IMR-90 (cell line): ENCODE data around the gene PSMC6. TPM values are rescaled to one million over a fixed set of nuclear protein-coding genes. Genes with fewer than 3 reads are reported as not detected.

Experiments
- ATAC-seq: fragments of 200-7000 bp; cut with Tn5 transposase; 2 replicates; pipeline ENCODE4 v1.9.1; 2020; ENCODE audit warnings: low read depth, mild to moderate bottlenecking, moderate library complexity
- BruUV-seq: library from RNA; stranded (reverse); fragments of 400-500 nt; replicated peaks from 2 replicates; lab custom pipeline; 2021; lab: Mats Ljungman, UMichigan
- CTCF ChIA-PET: fragments of 300-600 bp; formaldehyde crosslinking; extraction: SDS; loops from one replicate; lab custom pipeline; 2021; ENCODE audit warnings: antibody characterized with exemption; lab: Yijun Ruan, JAX
- POLR2A ChIA-PET: fragments of 300-600 bp; sonication (Branson Sonifier 250); formaldehyde crosslinking; loops from one replicate; lab custom pipeline; 2022; ENCODE audit warnings: antibody characterized with exemption; ENCODE audit not compliant: unreplicated experiment; lab: Charles Lee
- DNase-seq: peaks from one replicate; pipeline ENCODE4 v3.0.0; 2013
- H2AFZ ChIP-seq: replicated peaks from 2 replicates; pipeline ENCODE3; 2013; ENCODE audit warnings: low read length, mild to moderate bottlenecking; ENCODE audit not compliant: poor library complexity
- H2AK5ac ChIP-seq: 2 replicates; pipeline ENCODE4 v1.6.1; 2013; ENCODE audit warnings: low read depth, low read length, inconsistent platforms
- H2AK9ac ChIP-seq: replicated peaks from 2 replicates; pipeline ENCODE3; 2013; ENCODE audit warnings: mild to moderate bottlenecking, low read depth, low read length, moderate library complexity; ENCODE audit not compliant: poor library complexity
- H2BK120ac ChIP-seq: 2 replicates; pipeline ENCODE4 v1.6.1; 2013; ENCODE audit warnings: low read depth, low read length, inconsistent platforms
- H2BK15ac ChIP-seq: 3 replicates; pipeline ENCODE4 v1.6.1; 2013; ENCODE audit warnings: low read depth, low read length, inconsistent platforms
- H2BK20ac ChIP-seq: 2 replicates; pipeline ENCODE4 v1.6.1; 2013; ENCODE audit warnings: low read depth, mild to moderate bottlenecking, inconsistent platforms, low read length, moderate library complexity
- H2BK5ac ChIP-seq: 2 replicates; pipeline ENCODE4 v1.6.1; 2013; ENCODE audit warnings: mild to moderate bottlenecking, low read depth, low read length, inconsistent platforms; ENCODE audit not compliant: poor library complexity, severe bottlenecking
- H3K14ac ChIP-seq: replicated peaks from 2 replicates; pipeline ENCODE4 v1.6.1; 2013; ENCODE audit warnings: low read depth, low read length, inconsistent platforms
- H3K18ac ChIP-seq: 2 replicates; pipeline ENCODE4 v1.6.1; 2013; ENCODE audit warnings: low read depth, low read length, control low read depth
- H3K23ac ChIP-seq: 2 replicates; pipeline ENCODE4 v1.6.1; 2013; ENCODE audit warnings: low read depth, low read length, inconsistent platforms
- H3K27ac ChIP-seq: 2 replicates; pipeline ENCODE4 v1.5.1; 2013; ENCODE audit warnings: mild to moderate bottlenecking, control low read depth, low read length; ENCODE audit not compliant: insufficient read depth
- H3K27me3 ChIP-seq: 2 replicates; pipeline ENCODE4 v1.6.1; 2013; ENCODE audit warnings: low read length; ENCODE audit not compliant: control insufficient read depth, insufficient read depth
- H3K36me3 ChIP-seq: 2 replicates; pipeline ENCODE4 v1.6.1; 2013; ENCODE audit warnings: low read length, mixed read lengths; ENCODE audit not compliant: control insufficient read depth, insufficient read depth
- H3K4ac ChIP-seq: 2 replicates; pipeline ENCODE4 v1.6.1; 2013; ENCODE audit warnings: low read depth, low read length, inconsistent platforms
- H3K4me1 ChIP-seq: 2 replicates; pipeline ENCODE4 v1.6.1; 2013; ENCODE audit warnings: low read length, mixed read lengths; ENCODE audit not compliant: control insufficient read depth, insufficient read depth
- H3K4me2 ChIP-seq: 2 replicates; pipeline ENCODE4 v1.6.1; 2013; ENCODE audit warnings: low read depth, mild to moderate bottlenecking, control low read depth, low read length, moderate library complexity
- H3K4me3 ChIP-seq: 2 replicates; pipeline ENCODE4 v1.5.1; 2013; ENCODE audit warnings: low read depth, mild to moderate bottlenecking, control low read depth, low read length, moderate library complexity; ENCODE audit not compliant: insufficient read depth
- H3K56ac ChIP-seq: 2 replicates; pipeline ENCODE4 v1.6.1; 2013; ENCODE audit warnings: low read length, inconsistent platforms; ENCODE audit not compliant: insufficient read depth; ENCODE audit errors: extremely low read depth
- H3K79me1 ChIP-seq, 2 experiments: 2 replicates each; pipeline ENCODE4 v1.6.1; 2013; ENCODE audit warnings: low read length in 2 of 2, inconsistent platforms in 1 of 2, low read depth in 1 of 2
- H3K9ac ChIP-seq: 2 replicates; pipeline ENCODE4 v1.6.1; 2013; ENCODE audit warnings: low read depth, low read length, control low read depth
- H3K9me1 ChIP-seq: 2 replicates; pipeline ENCODE4 v1.6.1; 2013; ENCODE audit warnings: low read length, inconsistent platforms; ENCODE audit not compliant: insufficient read depth
- H3K9me3 ChIP-seq: 2 replicates; pipeline ENCODE4 v1.6.1; 2013; ENCODE audit warnings: low read length; ENCODE audit not compliant: control insufficient read depth, insufficient read depth
- H4K20me1 ChIP-seq: 2 replicates; pipeline ENCODE4 v1.6.1; 2013; ENCODE audit warnings: low read length, inconsistent platforms; ENCODE audit not compliant: insufficient read depth
- H4K5ac ChIP-seq: 2 replicates; pipeline ENCODE4 v1.6.1; 2013; ENCODE audit warnings: mild to moderate bottlenecking, low read depth, low read length, control low read depth
- H4K8ac ChIP-seq, 2 experiments: 2 replicates each; pipeline ENCODE4 v1.6.1; 2013; ENCODE audit warnings: low read depth in 2 of 2, low read length in 2 of 2, control low read depth in 1 of 2, inconsistent platforms in 1 of 2
- H4K91ac ChIP-seq: 2 replicates; pipeline ENCODE4 v1.6.1; 2013; ENCODE audit warnings: low read depth, low read length, inconsistent platforms; ENCODE audit not compliant: insufficient read depth
- BHLHE40 ChIP-seq: fragments of 150-350 bp; IDR thresholded peaks from 2 replicates; pipeline ENCODE4 v1.6.1; 2016; ENCODE audit warnings: mild to moderate bottlenecking, low read depth, low read length
- CHD1 ChIP-seq: IDR thresholded peaks from 2 replicates; pipeline ENCODE4 v1.6.1; 2012; ENCODE audit warnings: low read depth, low read length, improper control_type of control experiment
- ELK1 ChIP-seq: fragments of 150-350 bp; IDR thresholded peaks from 2 replicates; pipeline ENCODE4 v1.6.1; 2016; ENCODE audit warnings: low read depth, mild to moderate bottlenecking, low read length, moderate library complexity, borderline replicate concordance
- MAFK ChIP-seq: IDR thresholded peaks from 2 replicates; pipeline ENCODE4 v1.6.1; 2012; ENCODE audit warnings: low read depth, low read length, improper control_type of control experiment
- MAZ ChIP-seq: IDR thresholded peaks from 2 replicates; pipeline ENCODE4 v1.6.1; 2012; ENCODE audit warnings: low read depth, mild to moderate bottlenecking, low read length, improper control_type of control experiment, moderate library complexity, borderline replicate concordance
- MXI1 ChIP-seq: IDR thresholded peaks from 2 replicates; pipeline ENCODE4 v1.6.1; 2012; ENCODE audit warnings: low read depth, mild to moderate bottlenecking, low read length, moderate library complexity, borderline replicate concordance
- POLR2A ChIP-seq: IDR thresholded peaks from 2 replicates; pipeline ENCODE4 v1.6.1; 2012; ENCODE audit warnings: mild to moderate bottlenecking, low read depth, low read length
- SMC3 ChIP-seq: fragments of 150-350 bp; IDR thresholded peaks from 2 replicates; pipeline ENCODE4 v1.6.1; 2016; ENCODE audit warnings: low read depth, mild to moderate bottlenecking, antibody characterized with exemption, low read length, moderate library complexity
- WGBS, 2 experiments: methylation state at CpG; one replicate each; pipeline versions ENCODE4 v1.1.5 to v1.1.7; 2013; ENCODE audit warnings: missing lambda C conversion rate in 2 of 2; ENCODE audit not compliant: insufficient read length in 1 of 2; ENCODE audit errors: extremely low coverage in 2 of 2; 5-methylcytosine and 5-hydroxymethylcytosine counted together
- dilution Hi-C: fragments of 300-500 bp; cut with HindIII; formaldehyde crosslinking; loops from one replicate; pipeline ENCODE4 v1.14.3; 2018; ENCODE audit warnings: low sequenced_read_pairs; ENCODE audit not compliant: unreplicated experiment
- in situ Hi-C: fragments of 300-500 bp; cut with MboI; formaldehyde crosslinking; loops from 3 replicates; pipeline ENCODE4 v1.14.3; 2019; ENCODE audit warnings: low sequenced_read_pairs, inconsistent platforms, mixed read lengths
- intact Hi-C: fragments of 100-400 bp; cut with micrococcal nuclease; formaldehyde crosslinking; loops from 2 replicates; pipeline ENCODE4 v1.10.0; 2022
- polyA plus RNA-seq, 3 experiments: library from polyadenylated mRNA; depleted of rRNA; stranded (reverse); fragments of >200 nt; gene quantifications; 2 replicates each; pipeline ENCODE4 v1.2.3, GENCODE V29; 2012; ENCODE audit warnings: low replicate concordance in 1 of 3
- total RNA-seq: library from RNA; depleted of rRNA; stranded (reverse); fragments of >200 nt; gene quantifications from 2 replicates; pipeline ENCODE4 v1.2.3, GENCODE V29; 2012
- TF ChIP-seq, protein P1 (sequence below): conservative IDR thresholded peaks from 2 replicates; pipeline ENCODE4 v1.5.1; 2012; ENCODE audit warnings: mild to moderate bottlenecking, low read depth, low read length, improper control_type of control experiment

PSMC6 gene
- total and polyA plus RNA-seq, 2 of the 4 experiments (the other 2 are of a cell fraction), result 62.9 to 85.4 TPM

- H3K27me3 ChIP-seq, result no peaks in the 10 kb centered on the region
- H2AK5ac ChIP-seq, result peak within 1 kb of the TSS; percentile 41
- no peak within 1 kb of the TSS for H2BK20ac ChIP-seq
- peaks cover 3% of the 10 kb centered on the region; the same call in 1 of the 2 replicates for H3K9me1 ChIP-seq
- DNase-seq (peak; percentile 83), ATAC-seq (peak; percentile 91)
- peak within 1 kb of the TSS; percentile 96 for H3K27ac ChIP-seq
- 0% methylated on average over 10 of the region's 78 CpGs; no CpG with 5 or more reads in 1 of the 2 experiments for WGBS, 2 experiments
- peak within 1 kb of the TSS; percentile 36; the same call in 1 of the 2 replicates for H4K91ac ChIP-seq
- peak within 1 kb of the TSS; percentile 82; the same call in 1 of the 2 replicates for H2BK120ac ChIP-seq
- H3K4ac ChIP-seq, result peak within 1 kb of the TSS; percentile 71
- H2BK5ac ChIP-seq, result peak within 1 kb of the TSS; percentile 95
- peak within 1 kb of the TSS; percentile 69 for H3K4me2 ChIP-seq
- dilution Hi-C loops (no loop called here), intact Hi-C loops (loop anchor here (2.0 kb wide), 1 partner anchor 141 kb away; no protein-coding TSS in a partner anchor), in situ Hi-C loops (loop anchor here (25.0 kb wide), 1 partner anchor 383 kb away; the partner anchor contains the start of gene PTGER2)
- no peak for TF ChIP-seq MAFK
- no peak for TF ChIP-seq ELK1
- TF ChIP-seq, protein P1, sequence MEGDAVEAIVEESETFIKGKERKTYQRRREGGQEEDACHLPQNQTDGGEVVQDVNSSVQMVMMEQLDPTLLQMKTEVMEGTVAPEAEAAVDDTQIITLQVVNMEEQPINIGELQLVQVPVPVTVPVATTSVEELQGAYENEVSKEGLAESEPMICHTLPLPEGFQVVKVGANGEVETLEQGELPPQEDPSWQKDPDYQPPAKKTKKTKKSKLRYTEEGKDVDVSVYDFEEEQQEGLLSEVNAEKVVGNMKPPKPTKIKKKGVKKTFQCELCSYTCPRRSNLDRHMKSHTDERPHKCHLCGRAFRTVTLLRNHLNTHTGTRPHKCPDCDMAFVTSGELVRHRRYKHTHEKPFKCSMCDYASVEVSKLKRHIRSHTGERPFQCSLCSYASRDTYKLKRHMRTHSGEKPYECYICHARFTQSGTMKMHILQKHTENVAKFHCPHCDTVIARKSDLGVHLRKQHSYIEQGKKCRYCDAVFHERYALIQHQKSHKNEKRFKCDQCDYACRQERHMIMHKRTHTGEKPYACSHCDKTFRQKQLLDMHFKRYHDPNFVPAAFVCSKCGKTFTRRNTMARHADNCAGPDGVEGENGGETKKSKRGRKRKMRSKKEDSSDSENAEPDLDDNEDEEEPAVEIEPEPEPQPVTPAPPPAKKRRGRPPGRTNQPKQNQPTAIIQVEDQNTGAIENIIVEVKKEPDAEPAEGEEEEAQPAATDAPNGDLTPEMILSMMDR, result peak; percentile 21; the same call in 1 of the 2 replicates
- no peak for TF ChIP-seq SMC3
- peak; percentile 71 for TF ChIP-seq BHLHE40
- peak; percentile 55; the same call in 1 of the 2 replicates for TF ChIP-seq MXI1
- peak; percentile 52; the same call in 1 of the 2 replicates for TF ChIP-seq MAZ
- TF ChIP-seq POLR2A, result peak; percentile 78
- TF ChIP-seq CHD1, result 0 out of 2 replicates have a peak, but pooled peaks have one; percentile 73
- CTCF ChIA-PET, result interaction anchor here (1.6 kb wide), 1 partner anchor 12 kb away, joined by 3 read pairs; no protein-coding TSS in a partner anchor
- peak within 1 kb of the TSS; percentile 32 for H3K56ac ChIP-seq
- POLR2A ChIA-PET, result no interaction called here
- TSS peak; percentile 70 for BruUV-seq
- H2BK15ac ChIP-seq, result peak within 1 kb of the TSS; percentile 30; the same call in 1 of the 3 replicates
- H2AFZ ChIP-seq, result peak within 1 kb of the TSS; percentile 96
- H2AK9ac ChIP-seq, result peak within 1 kb of the TSS; percentile 93
- H3K9ac ChIP-seq, result peak within 1 kb of the TSS; percentile 94
- H3K23ac ChIP-seq, result peak within 1 kb of the TSS; percentile 43
- H4K8ac ChIP-seq, result peak within 1 kb of the TSS; percentile 89 to 90
- H3K36me3 ChIP-seq, result no peaks in the 10 kb centered on the region
- H3K79me1 ChIP-seq, result peaks cover 9 to 39% of the 10 kb centered on the region in 2 experiments
- no peaks in the 10 kb centered on the region for H3K9me3 ChIP-seq
- H3K18ac ChIP-seq, result peak within 1 kb of the TSS; percentile 78
- peak within 1 kb of the TSS; percentile 86 for H3K14ac ChIP-seq
- H3K4me1 ChIP-seq, result peaks cover 2% of the 10 kb centered on the region
- peaks cover 31% of the 10 kb centered on the region for H4K20me1 ChIP-seq
- peak within 1 kb of the TSS; percentile 95; the same call in 1 of the 2 replicates for H4K5ac ChIP-seq
- peak within 1 kb of the TSS; percentile 74 for H3K4me3 ChIP-seq
These were observed 11.4 kb upstream of the PSMC6 start, which contains the start of gene ERO1A for GRCh38 chr14:52695481-52696091. Gene ERO1A, minus strand, starts transcription at chr14:52695558. Its CDS starts 77 bp downstream, at chr14:52695481.
